Measurements from ENCODE around the gene PSMC3.
A peak's percentile ranks its signal among the peaks of the same experiment; 100 is the strongest.

PSMC3 gene

GRCh38 chr11:47400768-47401279 lies 25.4 kb downstream of the PSMC3 start:
- Histone ChIP-seq H3F3A (ENCODE audit: insufficient read depth, low read length) (0 out of 2 replicates have a peak, but pooled peaks cover 7% of the 10 kb centered on the region), H3K4me1 (ENCODE audit: insufficient read depth, low read length, severe bottlenecking) (peaks cover 53% of the 10 kb centered on the region), H3K27ac (ENCODE audit: low read depth, low read length, poor library complexity, severe bottlenecking) (peak overlapping the region; percentile 99), H3K27me3 (ENCODE audit: insufficient read depth, low read length) (no peaks in the 10 kb centered on the region), H4K20me1 (ENCODE audit: insufficient read depth, low read length) (no peaks in the 10 kb centered on the region), H3K4me2 (ENCODE audit: low read length) (peak overlapping the region; percentile 79), H3K9ac (ENCODE audit: low read length) (peak overlapping the region; percentile 78), H2AFZ (ENCODE audit: low read length) (no peak overlapping the region), H3K79me2 (ENCODE audit: insufficient read depth, low read length) (no peaks in the 10 kb centered on the region), H3K36me3 (ENCODE audit: insufficient read depth, low read length) (no peaks in the 10 kb centered on the region), H3K9me2 (ENCODE audit: low read depth, low read length) (no peaks in the 10 kb centered on the region), H3K9me3 (ENCODE audit: low read length) (no peaks in the 10 kb centered on the region), H3K4me3 (ENCODE audit: low read depth, low read length, poor library complexity, severe bottlenecking) (peak overlapping the region; percentile 64)
- TF ChIP-seq EZH2 (IDR thresholded peaks at IDR 0.05; ENCODE audit: borderline replicate concordance, low read length) (no peak), CTCF (IDR thresholded peaks at IDR 0.05; ENCODE audit: low read length) (no peak)

DNA sequence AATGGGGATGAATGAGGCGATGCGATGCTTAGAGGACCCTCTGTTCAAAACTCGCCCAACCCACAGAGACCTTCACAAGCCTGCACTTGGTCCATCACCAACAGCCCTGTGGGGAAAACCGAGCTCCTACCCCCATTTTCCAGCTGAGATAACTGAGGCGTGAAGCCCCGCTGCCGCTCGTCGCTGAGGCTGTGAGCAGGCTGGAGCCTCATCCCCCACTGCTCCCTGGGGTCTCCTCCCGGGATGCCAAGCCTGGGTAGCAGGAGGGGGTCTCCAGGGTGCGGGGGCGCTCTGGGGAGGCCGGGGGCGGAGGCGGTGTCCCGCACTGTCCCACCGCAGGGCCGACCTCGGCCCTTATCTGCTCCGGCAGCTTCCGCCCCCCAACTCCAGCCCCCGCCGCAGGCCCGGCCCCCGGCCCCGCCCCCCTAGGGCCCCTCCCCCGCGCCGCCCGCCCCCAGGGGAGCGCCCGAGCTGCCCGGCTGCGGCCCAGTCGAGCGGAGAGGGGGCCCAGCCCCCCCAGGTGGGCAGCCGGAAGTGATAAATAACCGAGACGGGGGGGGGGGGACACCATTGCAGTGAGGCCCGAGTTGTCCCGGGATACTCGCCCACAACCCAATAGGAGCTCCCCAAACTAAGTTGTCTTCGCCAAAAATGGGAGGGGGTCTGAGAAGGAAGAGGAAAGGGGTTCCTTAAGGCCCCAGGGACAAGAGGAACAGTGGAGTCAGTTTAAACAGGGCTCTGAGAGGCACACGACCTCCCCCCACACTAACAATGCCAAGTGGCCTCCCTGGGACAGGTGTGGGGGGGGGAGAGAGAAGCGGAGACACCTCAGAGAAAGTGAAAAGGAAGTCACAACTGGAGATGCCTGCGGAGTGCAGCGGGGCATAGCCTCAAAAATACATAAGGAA lies 26.1 kb downstream of the PSMC3 start:
- H3F3A ChIP-seq (ENCODE audit: insufficient read depth, low read length): 0 out of 2 replicates have a peak, but pooled peaks cover 7% of the 10 kb centered on the region
- H2AFZ ChIP-seq (ENCODE audit: low read length): no peak overlapping the region
- H3K36me3 ChIP-seq (ENCODE audit: insufficient read depth, low read length): no peaks in the 10 kb centered on the region
- H3K79me2 ChIP-seq (ENCODE audit: insufficient read depth, low read length): no peaks in the 10 kb centered on the region
- no peaks in the 10 kb centered on the region for H4K20me1 ChIP-seq (ENCODE audit: insufficient read depth, low read length)
- peak overlapping the region; percentile 64 for H3K4me3 ChIP-seq (ENCODE audit: low read depth, low read length, poor library complexity, severe bottlenecking)
- no peaks in the 10 kb centered on the region for H3K9me2 ChIP-seq (ENCODE audit: low read depth, low read length)
- H3K4me2 ChIP-seq (ENCODE audit: low read length): peak overlapping the region; percentile 79
- H3K4me1 ChIP-seq (ENCODE audit: insufficient read depth, low read length, severe bottlenecking): peaks cover 60% of the 10 kb centered on the region
- peak overlapping the region; percentile 78 for H3K9ac ChIP-seq (ENCODE audit: low read length)
- H3K9me3 ChIP-seq (ENCODE audit: low read length): no peaks in the 10 kb centered on the region
- no peak for TF ChIP-seq EZH2 (IDR thresholded peaks at IDR 0.05; ENCODE audit: borderline replicate concordance, low read length)
- TF ChIP-seq CTCF (IDR thresholded peaks at IDR 0.05; ENCODE audit: low read length): no peak
- peak overlapping the region; percentile 99 for H3K27ac ChIP-seq (ENCODE audit: low read depth, low read length, poor library complexity, severe bottlenecking)
- no peaks in the 10 kb centered on the region for H3K27me3 ChIP-seq (ENCODE audit: insufficient read depth, low read length)

GRCh38 chr11:47398551-47398950 lies 27.7 kb downstream of the PSMC3 start:
- TF ChIP-seq EZH2 (IDR thresholded peaks at IDR 0.05; ENCODE audit: borderline replicate concordance, low read length) (no peak), CTCF (IDR thresholded peaks at IDR 0.05; ENCODE audit: low read length) (no peak)
- H4K20me1 ChIP-seq (ENCODE audit: insufficient read depth, low read length): no peaks in the 10 kb centered on the region
- no peaks in the 10 kb centered on the region for H3K9me3 ChIP-seq (ENCODE audit: low read length)
- H2AFZ ChIP-seq (ENCODE audit: low read length): no peak overlapping the region
- peak overlapping the region; percentile 73 for H3K4me2 ChIP-seq (ENCODE audit: low read length)
- peak overlapping the region; percentile 64 for H3K4me3 ChIP-seq (ENCODE audit: low read depth, low read length, poor library complexity, severe bottlenecking)
- no peaks in the 10 kb centered on the region for H3K36me3 ChIP-seq (ENCODE audit: insufficient read depth, low read length)
- H3K27ac ChIP-seq (ENCODE audit: low read depth, low read length, poor library complexity, severe bottlenecking): peak overlapping the region; percentile 99
- H3K9ac ChIP-seq (ENCODE audit: low read length): no peak overlapping the region; the same call in 1 of the 2 replicates
- no peaks in the 10 kb centered on the region for H3K79me2 ChIP-seq (ENCODE audit: insufficient read depth, low read length)
- H3K4me1 ChIP-seq (ENCODE audit: insufficient read depth, low read length, severe bottlenecking): peaks cover 71% of the 10 kb centered on the region
- H3K9me2 ChIP-seq (ENCODE audit: low read depth, low read length): no peaks in the 10 kb centered on the region
- H3K27me3 ChIP-seq (ENCODE audit: insufficient read depth, low read length): no peaks in the 10 kb centered on the region
- H3F3A ChIP-seq (ENCODE audit: insufficient read depth, low read length): 0 out of 2 replicates have a peak, but pooled peaks cover 7% of the 10 kb centered on the region
